ENCODE results near the gene MRPL51.

MRPL51 gene

DNA sequence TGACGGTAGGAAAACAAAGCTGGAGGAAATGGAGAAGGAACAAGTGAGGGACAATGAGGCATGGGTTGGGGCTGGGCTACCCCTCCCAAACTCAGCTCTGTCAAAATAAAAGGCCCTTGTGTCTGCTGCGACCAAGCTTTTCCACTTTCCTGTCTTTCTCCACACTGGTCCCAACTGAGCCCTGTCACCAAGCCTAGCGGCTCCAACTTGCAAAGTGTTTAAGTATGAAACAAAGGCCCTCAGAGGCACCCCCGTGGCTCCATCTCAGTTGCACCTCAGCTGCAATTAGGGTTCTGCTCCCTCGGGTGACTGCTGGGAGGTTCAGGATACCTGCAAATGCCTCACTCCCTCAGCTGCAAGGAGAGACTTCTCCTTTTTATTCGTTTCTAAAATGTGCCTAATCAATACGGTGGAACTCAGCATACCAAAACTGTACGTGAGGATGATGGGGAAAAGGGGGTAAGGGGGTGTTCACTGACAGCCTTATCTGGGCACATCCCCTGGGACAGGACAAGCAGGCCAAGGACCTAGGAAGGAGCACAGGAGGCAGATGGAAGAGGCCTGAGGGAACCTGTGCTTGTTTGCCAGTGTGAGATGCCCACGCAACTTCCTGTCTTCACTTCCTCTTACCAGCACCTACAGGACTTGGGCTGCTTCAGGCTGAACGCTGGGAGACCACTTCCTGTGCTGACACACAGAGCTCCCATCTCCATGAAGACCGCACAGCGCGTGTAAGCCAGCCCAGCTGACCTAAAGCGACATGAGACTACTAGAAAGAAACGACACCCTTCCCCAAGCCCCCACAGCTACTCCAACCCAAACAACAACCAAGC lies 31.4 kb downstream of the MRPL51 start:
- DNase-seq (ENCODE audit: low read depth, low spot score), result no peak

DNA sequence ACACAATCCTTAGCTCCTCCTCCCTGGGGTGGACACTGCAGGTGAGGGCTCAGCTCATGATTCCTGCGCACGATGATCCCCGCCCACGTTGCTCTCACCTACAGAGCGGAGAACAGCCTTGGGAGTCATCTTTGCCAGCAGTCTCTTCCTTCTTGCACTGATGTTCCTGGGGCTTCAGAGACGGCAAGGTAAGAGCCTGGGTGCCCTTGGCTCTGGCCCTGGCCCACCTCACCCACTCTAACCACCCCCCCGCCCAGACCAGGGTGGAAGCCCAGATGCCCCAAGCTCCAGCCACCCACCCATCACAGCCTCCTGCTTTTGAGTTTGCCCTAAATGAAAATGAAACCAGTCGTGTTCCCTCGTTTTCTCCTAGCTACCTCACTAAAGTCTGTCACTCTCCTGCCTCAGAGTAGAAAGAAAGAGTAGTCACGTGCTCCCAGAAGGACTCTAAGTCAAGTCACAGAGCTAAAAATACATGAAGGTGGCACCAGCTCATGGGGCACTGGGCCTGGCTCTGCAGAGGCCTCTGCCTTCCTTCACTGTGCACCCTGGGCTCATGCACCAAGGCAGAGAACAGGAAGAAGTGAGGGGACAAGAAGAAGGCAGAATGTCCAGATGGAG lies 32.2 kb downstream of the MRPL51 start:
- no peak for DNase-seq (ENCODE audit: low read depth, low spot score)

DNA sequence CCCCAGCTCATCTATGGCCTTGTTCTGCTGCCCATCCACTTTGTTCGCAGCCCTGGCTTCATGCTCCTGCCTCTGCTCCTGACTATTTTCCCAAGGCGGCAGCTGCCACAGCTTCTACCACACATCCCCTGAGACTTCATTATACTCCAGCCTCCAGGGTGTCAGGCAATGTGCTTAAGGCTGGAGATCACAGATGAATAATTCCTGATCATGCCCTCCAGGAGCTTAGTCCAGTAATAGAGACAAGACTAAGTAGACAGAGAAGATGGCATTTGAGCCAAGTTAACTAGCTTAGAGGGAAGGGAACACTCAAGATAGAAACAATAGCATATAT lies 34.1 kb downstream of the MRPL51 start:
- no peak for DNase-seq (ENCODE audit: low read depth, low spot score)

DNA sequence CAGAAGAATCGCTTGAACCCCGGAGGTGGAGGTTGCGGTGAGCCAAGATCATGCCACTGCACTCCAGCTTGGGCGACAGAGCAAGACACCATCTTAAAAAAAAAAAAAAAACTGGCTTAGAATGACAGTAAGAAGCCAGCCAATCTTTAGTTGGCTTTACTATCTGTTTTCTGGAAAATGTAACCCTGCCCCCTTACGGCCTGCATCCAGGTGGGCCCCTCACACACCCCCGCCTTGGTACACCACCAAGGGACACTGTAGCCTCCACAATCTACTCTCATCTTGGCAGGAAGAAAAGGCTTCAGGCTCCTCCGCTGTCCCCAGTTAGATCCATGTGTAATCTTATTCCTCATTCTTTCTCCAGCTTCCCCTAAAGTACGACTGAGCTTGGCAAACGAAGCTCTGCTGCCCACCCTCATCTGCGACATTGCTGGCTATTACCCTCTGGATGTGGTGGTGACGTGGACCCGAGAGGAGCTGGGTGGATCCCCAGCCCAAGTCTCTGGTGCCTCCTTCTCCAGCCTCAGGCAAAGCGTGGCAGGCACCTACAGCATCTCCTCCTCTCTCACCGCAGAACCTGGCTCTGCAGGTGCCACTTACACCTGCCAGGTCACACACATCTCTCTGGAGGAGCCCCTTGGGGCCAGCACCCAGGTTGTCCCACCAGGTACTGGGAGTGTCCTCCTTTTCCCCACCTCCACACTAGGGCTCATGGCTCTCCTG lies 34.6 kb downstream of the MRPL51 start:
- DNase-seq (ENCODE audit: low read depth, low spot score), result no peak

DNA sequence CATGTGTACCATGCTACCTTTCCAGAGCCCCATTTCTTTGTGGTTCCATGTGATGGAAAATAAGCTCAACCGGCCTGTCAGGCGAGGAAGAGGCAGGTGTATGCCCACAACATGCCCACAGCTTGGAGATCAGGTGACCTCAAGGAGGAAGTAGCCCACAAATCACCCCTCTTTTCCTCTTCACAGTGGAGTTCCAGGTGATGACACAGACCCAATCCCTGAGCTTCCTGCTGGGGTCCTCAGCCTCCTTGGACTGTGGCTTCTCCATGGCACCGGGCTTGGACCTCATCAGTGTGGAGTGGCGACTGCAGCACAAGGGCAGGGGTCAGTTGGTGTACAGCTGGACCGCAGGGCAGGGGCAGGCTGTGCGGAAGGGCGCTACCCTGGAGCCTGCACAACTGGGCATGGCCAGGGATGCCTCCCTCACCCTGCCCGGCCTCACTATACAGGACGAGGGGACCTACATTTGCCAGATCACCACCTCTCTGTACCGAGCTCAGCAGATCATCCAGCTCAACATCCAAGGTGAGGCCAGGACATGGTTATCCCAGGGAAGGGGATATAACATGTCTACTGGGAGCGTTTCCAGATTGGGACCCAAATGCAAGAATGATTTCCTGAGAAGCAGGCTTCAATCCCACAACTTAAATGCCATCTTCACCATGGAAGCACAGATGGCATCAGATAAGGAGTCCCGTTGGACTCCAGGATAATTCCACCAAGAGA lies 35.7 kb downstream of the MRPL51 start:
- DNase-seq (ENCODE audit: low read depth, low spot score), result no peak

DNA sequence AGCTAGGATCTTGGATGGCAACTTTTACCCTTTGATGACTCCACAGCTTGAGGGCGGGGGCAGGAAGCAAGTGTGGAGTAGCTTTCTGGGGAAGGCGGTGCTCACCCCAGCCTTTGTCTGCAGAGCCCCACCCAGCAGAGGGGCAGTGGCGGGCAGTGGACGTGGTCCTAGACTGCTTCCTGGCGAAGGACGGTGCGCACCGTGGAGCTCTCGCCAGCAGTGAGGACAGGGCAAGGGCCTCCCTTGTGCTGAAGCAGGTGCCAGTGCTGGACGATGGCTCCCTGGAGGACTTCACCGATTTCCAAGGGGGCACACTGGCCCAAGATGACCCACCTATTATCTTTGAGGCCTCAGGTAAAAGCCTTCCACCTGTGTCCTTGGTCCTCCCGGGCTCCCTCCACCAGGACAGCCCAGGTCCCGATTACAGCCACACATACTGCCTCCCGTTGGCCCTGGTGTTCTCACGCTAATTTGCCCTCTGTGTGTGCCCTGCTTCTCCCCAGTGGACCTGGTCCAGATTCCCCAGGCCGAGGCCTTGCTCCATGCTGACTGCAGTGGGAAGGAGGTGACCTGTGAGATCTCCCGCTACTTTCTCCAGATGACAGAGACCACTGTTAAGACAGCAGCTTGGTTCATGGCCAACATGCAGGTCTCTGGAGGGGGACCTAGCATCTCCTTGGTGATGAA lies 40.0 kb downstream of the MRPL51 start:
- no peak for DNase-seq (ENCODE audit: low read depth, low spot score)

DNA sequence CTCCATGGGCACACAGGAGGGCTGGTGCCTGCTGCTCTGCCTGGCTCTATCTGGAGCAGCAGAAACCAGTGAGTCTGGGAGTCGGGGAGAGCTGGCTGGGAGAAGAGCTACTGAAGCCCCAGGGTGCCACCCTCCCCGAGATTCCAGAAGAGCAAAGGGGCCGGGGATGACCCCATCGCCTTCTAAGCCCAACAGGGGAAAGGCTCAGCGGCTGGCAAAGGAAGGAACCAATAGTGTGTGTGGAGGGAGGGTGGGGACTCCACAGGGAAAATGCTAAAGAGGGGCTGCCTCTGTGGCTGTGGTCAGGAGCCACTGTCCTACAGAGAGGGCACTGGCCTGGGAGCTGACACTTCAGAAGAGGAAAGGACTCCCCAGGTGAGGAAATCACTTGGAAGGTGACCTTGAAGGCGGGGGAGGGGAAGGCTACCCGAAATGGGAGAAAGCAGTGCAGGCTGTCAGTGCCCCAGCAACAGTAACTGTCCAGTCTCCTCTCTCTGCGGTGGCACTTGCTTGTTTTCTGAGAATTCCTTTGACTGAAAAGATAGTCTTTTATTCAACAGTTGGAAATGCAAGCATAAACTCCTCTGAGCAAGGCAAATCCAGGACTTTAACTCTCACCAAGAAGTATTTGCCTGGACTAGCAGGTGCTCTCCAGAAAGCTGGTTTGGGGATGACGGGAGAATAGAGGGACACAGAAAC lies 40.7 kb downstream of the MRPL51 start:
- no peak for DNase-seq (ENCODE audit: low read depth, low spot score)

DNA sequence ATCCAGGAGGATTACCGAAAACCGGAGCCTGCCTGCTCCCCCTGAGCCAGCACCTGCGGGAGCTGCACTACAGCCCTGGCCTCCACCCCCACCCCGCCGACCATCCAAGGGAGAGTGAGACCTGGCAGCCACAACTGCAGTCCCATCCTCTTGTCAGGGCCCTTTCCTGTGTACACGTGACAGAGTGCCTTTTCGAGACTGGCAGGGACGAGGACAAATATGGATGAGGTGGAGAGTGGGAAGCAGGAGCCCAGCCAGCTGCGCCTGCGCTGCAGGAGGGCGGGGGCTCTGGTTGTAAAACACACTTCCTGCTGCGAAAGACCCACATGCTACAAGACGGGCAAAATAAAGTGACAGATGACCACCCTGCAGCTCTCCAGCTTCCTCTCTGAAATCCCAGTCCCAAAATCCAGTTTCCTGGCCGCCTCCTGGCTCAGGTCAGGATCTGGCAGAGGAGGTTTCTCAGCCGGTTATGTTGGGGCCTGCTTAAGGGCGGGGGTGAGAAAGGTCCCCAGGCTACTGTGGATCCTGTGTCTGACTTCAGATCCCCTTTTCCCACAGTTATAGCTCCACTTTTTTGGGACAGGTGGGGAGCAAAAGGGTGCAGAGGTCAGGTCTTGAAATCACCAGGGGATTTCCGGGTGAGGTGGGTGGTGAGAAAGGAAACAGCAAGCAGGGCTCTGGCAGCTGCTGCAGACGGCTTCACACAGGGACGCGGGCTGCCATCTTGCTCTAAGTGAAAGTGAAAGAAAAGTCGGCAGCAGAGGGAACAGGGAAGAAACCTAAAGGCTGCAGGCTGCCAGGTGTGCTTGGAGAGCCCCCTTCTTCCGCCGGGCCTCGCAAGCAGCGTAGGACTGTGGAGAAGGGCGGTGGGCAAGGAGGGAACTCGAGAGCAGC lies 41.5 kb downstream of the MRPL51 start, which contains the start of gene TAPBPL:
TAPBPL (plus strand) TSS at position 695 of the 897 bp plus-strand sequence. CDS start 207 bp downstream, outside the sequence.
- DNase-seq (ENCODE audit: low read depth, low spot score), result no peak

DNA sequence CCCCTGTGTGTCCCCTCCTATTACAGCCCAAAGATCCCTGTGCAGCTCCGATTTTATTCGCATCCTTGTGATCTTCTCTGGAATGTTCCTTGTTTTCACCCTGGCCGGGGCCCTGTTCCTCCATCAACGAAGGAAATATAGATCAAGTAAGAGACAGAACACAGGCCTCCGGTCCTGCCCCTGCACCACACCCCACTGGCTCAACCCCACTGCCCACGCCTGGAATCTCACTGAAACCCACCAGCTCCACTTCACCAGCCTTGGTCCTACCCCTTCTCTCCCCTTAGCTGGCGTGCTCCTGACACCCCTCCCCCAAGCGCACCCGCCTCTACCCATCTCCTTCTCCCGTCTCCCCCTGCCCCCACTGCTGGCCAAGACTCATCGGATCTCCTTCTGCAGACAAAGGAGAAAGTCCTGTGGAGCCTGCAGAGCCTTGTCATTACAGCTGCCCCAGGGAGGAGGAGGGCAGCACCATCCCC lies 42.2 kb downstream of the MRPL51 start:
- no peak for DNase-seq (ENCODE audit: low read depth, low spot score)

DNA sequence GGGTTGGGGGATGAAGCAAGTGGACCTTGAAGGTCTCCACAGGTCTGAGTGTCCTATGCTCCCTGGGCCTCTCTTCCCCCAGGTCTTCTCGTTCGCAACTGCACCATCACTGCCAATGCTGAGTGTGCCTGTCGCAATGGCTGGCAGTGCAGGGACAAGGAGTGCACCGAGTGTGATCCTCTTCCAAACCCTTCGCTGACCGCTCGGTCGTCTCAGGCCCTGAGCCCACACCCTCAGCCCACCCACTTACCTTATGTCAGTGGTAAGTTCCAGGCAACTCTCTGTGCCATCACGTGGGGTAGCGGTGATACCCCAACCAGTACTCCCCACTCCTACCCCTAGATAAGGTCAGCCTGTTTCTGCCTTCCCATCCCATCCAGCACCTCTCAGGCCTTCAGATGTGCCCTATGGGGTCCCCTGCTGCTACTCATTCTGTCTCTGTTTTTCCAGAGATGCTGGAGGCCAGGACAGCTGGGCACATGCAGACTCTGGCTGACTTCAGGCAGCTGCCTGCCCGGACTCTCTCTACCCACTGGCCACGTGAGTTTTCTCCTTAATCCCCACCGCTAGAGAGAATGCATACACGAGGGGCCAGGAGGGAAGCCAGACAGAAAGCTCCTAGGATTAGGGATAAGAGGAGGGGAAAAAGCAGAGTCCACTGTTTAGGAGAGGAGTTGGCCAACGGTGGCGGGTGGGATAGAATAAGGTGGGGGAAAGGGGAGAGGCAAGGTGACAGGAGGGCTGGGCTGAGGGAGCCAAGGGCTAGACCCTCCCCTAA lies 42.8 kb downstream of the MRPL51 start:
- DNase-seq (ENCODE audit: low read depth, low spot score), result no peak

DNA sequence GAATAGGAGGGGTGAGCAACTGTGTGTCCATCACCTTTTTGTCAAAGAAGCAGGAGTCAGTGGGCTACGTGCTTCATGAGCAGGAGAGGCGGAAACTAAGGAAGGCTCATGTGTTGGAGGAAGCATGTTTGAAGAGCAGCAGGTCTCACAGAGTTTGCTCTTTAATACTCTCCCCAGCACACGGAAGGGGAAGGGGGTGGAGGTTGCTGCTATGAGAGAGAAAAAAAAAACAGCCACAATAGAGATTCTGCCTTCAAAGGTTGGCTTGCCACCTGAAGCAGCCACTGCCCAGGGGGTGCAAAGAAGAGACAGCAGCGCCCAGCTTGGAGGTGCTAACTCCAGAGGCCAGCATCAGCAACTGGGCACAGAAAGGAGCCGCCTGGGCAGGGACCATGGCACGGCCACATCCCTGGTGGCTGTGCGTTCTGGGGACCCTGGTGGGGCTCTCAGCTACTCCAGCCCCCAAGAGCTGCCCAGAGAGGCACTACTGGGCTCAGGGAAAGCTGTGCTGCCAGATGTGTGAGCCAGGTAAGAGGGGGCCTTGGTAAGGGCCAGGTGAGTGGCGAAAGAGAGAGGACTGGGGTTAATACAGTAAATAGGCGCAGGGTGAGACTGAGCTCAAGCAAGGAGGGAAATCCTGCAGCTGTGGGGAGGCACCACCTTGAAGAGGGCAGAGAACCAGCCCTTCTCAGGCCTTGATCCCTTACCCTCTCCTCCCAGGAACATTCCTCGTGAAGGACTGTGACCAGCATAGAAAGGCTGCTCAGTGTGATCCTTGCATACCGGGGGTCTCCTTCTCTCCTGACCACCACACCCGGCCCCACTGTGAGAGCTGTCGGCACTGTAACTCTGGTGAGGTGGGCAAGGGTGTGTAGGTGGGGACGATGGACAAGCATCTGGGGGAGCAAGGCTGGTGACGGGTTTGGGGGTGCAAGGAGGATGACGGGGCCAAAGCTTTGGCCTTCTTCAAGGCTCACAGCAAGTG lies 48.1 kb downstream of the MRPL51 start, which contains the start of gene CD27:
CD27 (plus strand) TSS at position 252 of the 985 bp plus-strand sequence; CDS start at position 393, 141 bp downstream.
- no peak for DNase-seq (ENCODE audit: low read depth, low spot score)

DNA sequence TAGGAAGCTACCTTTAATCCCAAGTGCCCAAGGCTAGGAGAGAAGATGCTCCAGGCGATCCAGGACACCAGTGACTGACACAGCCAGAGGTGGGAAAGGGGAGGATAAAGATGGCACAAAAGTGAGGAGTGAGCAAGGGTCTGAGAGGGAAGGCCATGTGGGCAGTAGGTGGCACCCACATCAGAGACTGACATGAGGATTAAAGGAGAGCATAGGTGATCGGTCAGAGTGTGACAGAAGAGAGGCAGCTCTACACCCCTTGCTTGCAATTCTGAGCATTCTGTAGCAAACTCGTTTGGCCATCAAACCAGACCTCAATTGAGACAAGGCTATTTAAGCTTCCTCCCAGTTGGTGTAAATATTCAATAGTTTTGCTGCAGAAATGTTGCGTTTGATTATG lies 49.0 kb downstream of the MRPL51 start:
- no peak for DNase-seq (ENCODE audit: low read depth, low spot score)

DNA sequence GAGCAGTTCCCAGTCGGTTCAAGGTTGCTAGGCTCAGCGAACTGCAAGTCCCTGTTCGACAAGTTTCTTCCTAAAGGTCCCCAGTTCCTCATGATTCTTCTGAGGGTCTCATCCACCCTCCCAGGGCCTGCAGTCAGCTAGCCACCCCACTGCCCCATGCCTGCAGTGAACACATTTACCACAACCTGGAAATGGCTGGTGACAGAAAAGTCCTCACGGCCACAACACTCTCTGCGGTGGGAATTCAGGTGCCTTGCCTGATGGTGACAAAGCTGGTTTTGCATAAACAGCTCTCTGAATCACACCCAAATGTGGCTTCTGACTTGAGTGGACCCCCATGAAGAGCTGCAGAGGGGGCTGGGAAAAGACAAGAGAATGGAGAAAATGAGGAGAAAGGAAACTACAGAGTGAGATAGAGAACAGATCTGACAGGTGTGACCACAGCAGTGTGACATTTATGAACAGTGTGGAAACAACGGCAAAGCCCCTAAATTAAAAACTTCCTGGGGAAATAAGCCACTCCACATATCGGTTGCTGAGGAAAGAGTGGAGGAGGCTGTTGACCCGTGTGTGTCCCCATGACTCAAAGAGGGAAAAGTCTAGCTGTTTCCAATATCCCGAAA lies 49.6 kb downstream of the MRPL51 start:
- no peak for DNase-seq (ENCODE audit: low read depth, low spot score)

DNA sequence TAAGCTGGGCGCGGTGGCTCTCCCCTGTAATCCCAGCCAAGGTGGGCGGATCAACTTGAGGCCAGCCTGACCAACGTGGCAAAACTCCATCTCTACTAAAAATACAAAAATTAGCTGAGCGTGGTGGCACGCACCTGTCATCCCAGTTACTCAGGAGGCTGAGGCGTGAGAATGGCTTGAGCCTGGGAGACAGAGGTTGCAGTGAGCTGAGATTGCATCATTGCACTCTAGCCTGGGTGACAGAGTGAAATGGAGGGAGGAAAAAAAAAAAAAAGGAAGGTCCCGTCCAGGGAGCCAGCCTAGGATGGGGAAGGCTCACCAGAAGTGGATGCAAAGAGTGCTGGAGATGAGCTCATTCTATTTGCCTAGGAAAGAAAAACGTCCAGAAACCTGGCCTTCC lies 50.2 kb downstream of the MRPL51 start:
- DNase-seq (ENCODE audit: low read depth, low spot score), result no peak

Measured in iPS DF 19.7 (cell line).